GM12878 (cell line): ENCODE results near the gene S1PR2. TPM values are rescaled to one million over a fixed set of nuclear protein-coding genes. Genes with fewer than 3 reads are reported as not detected.

Source experiments
- ATAC-seq: fragments of 200-7000 bp; cut with Tn5 transposase; 3 replicates; pipeline ENCODE4 v1.9.1; 2020; ENCODE audit warnings: mild to moderate bottlenecking, moderate library complexity
- BruUV-seq: library from RNA; stranded (reverse); fragments of 400-500 nt; replicated peaks from 2 replicates; lab custom pipeline; 2021; lab: Mats Ljungman, UMichigan
- CTCF ChIA-PET: fragments of 300-600 bp; sonication (Branson Sonifier 250); formaldehyde crosslinking; extraction: SDS; loops from one replicate; lab custom pipeline; 2021; ENCODE audit warnings: inconsistent platforms; lab: Yijun Ruan, JAX
- POLR2A ChIA-PET: fragments of 350-600 bp; formaldehyde crosslinking; extraction: SDS; loops from one replicate; lab custom pipeline; 2021; ENCODE audit warnings: inconsistent platforms; lab: Charles Lee
- RAD21 ChIA-PET: fragments of 300-600 bp; sonication (Branson Sonifier 250); formaldehyde crosslinking; loops from one replicate; lab custom pipeline; 2023; ENCODE audit warnings: antibody characterized with exemption; ENCODE audit not compliant: unreplicated experiment; lab: Charles Lee
- SMC1A ChIA-PET: fragments of 300-600 bp; sonication (Branson Sonifier 250); formaldehyde crosslinking; loops from one replicate; lab custom pipeline; 2023; ENCODE audit not compliant: unreplicated experiment, uncharacterized antibody; lab: Charles Lee
- DNase-seq: peaks from one replicate; pipeline ENCODE4 v3.0.0-alpha.2; 2011; ENCODE audit warnings: low read depth, low spot score
- FAIRE-seq: peaks from 3 replicates; lab custom pipeline; 2011; peaks lifted over from hg19 to GRCh38; lab: Jason Lieb, UNC
- H2AFZ ChIP-seq: 2 replicates; pipeline ENCODE4 v1.6.0; 2011; ENCODE audit warnings: low read depth, low read length, control low read depth; ENCODE audit not compliant: control insufficient read depth
- H3K27ac ChIP-seq: 2 replicates; pipeline ENCODE4 v1.5.1; 2011; ENCODE audit warnings: control low read depth; ENCODE audit not compliant: control insufficient read depth, insufficient read depth
- H3K27me3 ChIP-seq, 2 experiments: replicated peaks in 1 of 2; 2 replicates each; pipeline versions ENCODE4 v1.6.0 to v1.6.1; 2011; ENCODE audit warnings: low read length in 1 of 2; ENCODE audit not compliant: control insufficient read depth in 2 of 2, insufficient read depth in 2 of 2
- H3K36me3 ChIP-seq, 2 experiments: 2 replicates each; pipeline ENCODE4 v1.5.1; 2011; ENCODE audit warnings: low read length in 1 of 2; ENCODE audit not compliant: control insufficient read depth in 2 of 2, insufficient read depth in 2 of 2
- H3K4me1 ChIP-seq: 2 replicates; pipeline ENCODE4 v1.6.1; 2011; ENCODE audit warnings: mild to moderate bottlenecking, low read length, moderate library complexity, mixed read lengths; ENCODE audit not compliant: control insufficient read depth, insufficient read depth
- H3K4me2 ChIP-seq: 2 replicates; pipeline ENCODE4 v1.6.0; 2011; ENCODE audit warnings: control low read depth; ENCODE audit not compliant: control insufficient read depth, insufficient read depth
- H3K4me3 ChIP-seq: fragments of 200-600 bp; sonication (generic); 2 replicates; pipeline ENCODE4 v1.5.1; 2016
- H3K79me2 ChIP-seq: 2 replicates; pipeline ENCODE4 v1.6.0; 2011; ENCODE audit warnings: low read length; ENCODE audit not compliant: control insufficient read depth, insufficient read depth
- H3K9ac ChIP-seq: 2 replicates; pipeline ENCODE4 v1.8.0; 2011; ENCODE audit warnings: low read length, control low read depth, mixed read lengths; ENCODE audit not compliant: control insufficient read depth, insufficient read depth
- H3K9me3 ChIP-seq: replicated peaks from 3 replicates; pipeline ENCODE4 v1.5.1; 2011; ENCODE audit warnings: mild to moderate bottlenecking, low read length; ENCODE audit not compliant: control insufficient read depth, insufficient read depth
- H4K20me1 ChIP-seq: 2 replicates; pipeline ENCODE4 v1.6.0; 2011; ENCODE audit not compliant: control insufficient read depth, insufficient read depth
- CBFB ChIP-seq: IDR thresholded peaks from 2 replicates; pipeline ENCODE4 v1.6.1; 2016; ENCODE audit warnings: antibody characterized with exemption, low read depth
- DPF2 ChIP-seq: fragments of 450-650 bp; IDR thresholded peaks from 2 replicates; pipeline ENCODE4 v1.6.1; 2017; ENCODE audit warnings: mild to moderate bottlenecking
- EED ChIP-seq: sonication (generic); IDR thresholded peaks from 2 replicates; pipeline ENCODE4 v1.6.1; 2016; ENCODE audit warnings: antibody characterized with exemption, low read depth
- EGR1 ChIP-seq, 2 experiments: IDR thresholded peaks; 1 replicate in 1 of 2; 2 replicates in 1 of 2; pipeline ENCODE4 v1.6.1; 2011 to 2012; ENCODE audit warnings: low read depth in 2 of 2, low read length in 2 of 2, borderline replicate concordance in 1 of 2, mild to moderate bottlenecking in 1 of 2, moderate library complexity in 1 of 2
- HDAC6 ChIP-seq: fragments of 200-600 bp; sonication (generic); IDR thresholded peaks from one replicate; pipeline ENCODE4 v1.8.0; 2017; ENCODE audit warnings: antibody characterized with exemption; ENCODE audit not compliant: unreplicated experiment
- IKZF1 ChIP-seq: fragments of 450-650 bp; conservative IDR thresholded peaks from 2 replicates; pipeline ENCODE4 v1.6.1; 2017; ENCODE audit warnings: antibody characterized with exemption, mild to moderate bottlenecking
- JUNB ChIP-seq: IDR thresholded peaks from 2 replicates; pipeline ENCODE4 v1.6.1; 2016; ENCODE audit warnings: antibody characterized with exemption, mild to moderate bottlenecking
- POLR2A ChIP-seq: IDR thresholded peaks from 2 replicates; pipeline ENCODE4 v1.6.1; 2011; ENCODE audit warnings: low read depth, mild to moderate bottlenecking, low read length
- RUNX3 ChIP-seq: IDR thresholded peaks from 2 replicates; pipeline ENCODE4 v1.6.1; 2012; ENCODE audit warnings: low read length, inconsistent platforms
- WGBS: methylation state at CpG from one replicate; pipeline ENCODE4 v1.1.6; 2016; ENCODE audit warnings: low lambda C conversion rate; ENCODE audit not compliant: insufficient replicate concordance, insufficient coverage; ENCODE audit errors: missing lambda C conversion rate; 5-methylcytosine and 5-hydroxymethylcytosine counted together
- in situ Hi-C: fragments of 300-500 bp; cut with MboI; formaldehyde crosslinking; loops from 9 replicates; pipeline ENCODE4 v1.14.3; 2018; ENCODE audit warnings: mixed read lengths
- intact Hi-C: fragments of 100-400 bp; cut with micrococcal nuclease; formaldehyde crosslinking; loops from one replicate; pipeline ENCODE4 v1.14.2; 2022; ENCODE audit not compliant: unreplicated experiment
- polyA plus RNA-seq, 11 experiments: library from polyadenylated mRNA; depleted of rRNA in 4 of 11; unstranded in 6 of 11; stranded (reverse) in 5 of 11; fragments of >200 nt; fragmentation: Nextera tagmentation in 4 of 11; fragmentation: Illumina TruSeq in 1 of 11; extraction: Ambion mirVana in 4 of 11; extraction: Trizol in 1 of 11; gene quantifications; 1 replicate in 1 of 11; 2 replicates in 10 of 11; pipeline versions ENCODE4 v1.2.1 to v1.2.3, GENCODE V29; 2011 to 2016; ENCODE audit warnings: inconsistent platforms in 2 of 11, missing spikeins in 2 of 11, low read depth in 1 of 11
- total RNA-seq, 4 experiments: library from RNA; depleted of rRNA in 3 of 4; stranded (reverse); fragments of >200 nt in 3 of 4; fragmentation: Illumina TruSeq in 1 of 4; extraction: Trizol in 1 of 4; gene quantifications; 2 replicates each; pipeline versions ENCODE4 v1.2.1 to v1.2.3, GENCODE V29; 2013 to 2021

S1PR2 gene
- total and polyA plus RNA-seq, 10 of the 15 experiments (the other 5 are each of a cell fraction or from before 2014, with no cell fraction given) = 4.9 to 26.8 (median 11.6) TPM

GRCh38 chr19:10260141-10260584 lies 29.0 kb upstream of the S1PR2 start:
- peaks cover 17 to 21% of the 10 kb centered on the region in 2 experiments; a peak in 3 of 4 replicates for H3K36me3 ChIP-seq
- WGBS = 22% methylated on average over 8 of the region's 8 CpGs
- H3K4me2 ChIP-seq = 0 out of 2 replicates have a peak overlapping the region, but pooled peaks have one; percentile 2
- POLR2A ChIA-PET = interaction anchor here (0.5 to 3.8 kb wide), 8 partner anchors 12 to 1283 kb away, joined by 3 to 32 read pairs (median 4); partner anchors contain the start of genes ICAM1 and ICAM5
- FAIRE-seq (no peak), ATAC-seq (peak; percentile 19)
- H4K20me1 ChIP-seq = no peaks in the 10 kb centered on the region
- CTCF ChIA-PET = interaction anchor here (0.6 to 5.2 kb wide), 19 partner anchors 10 to 328 kb away, joined by 3 to 186 read pairs (median 7); partner anchors contain the start of genes DNMT1, ICAM1, ICAM4 and ICAM5
- no peaks in the 10 kb centered on the region; the same call in 2 of the 3 replicates for H3K9me3 ChIP-seq
- intact Hi-C loops = no loop called here
- in situ Hi-C loops = no loop called here
- peaks cover 1% of the 10 kb centered on the region; the same call in 1 of the 2 replicates for H3K79me2 ChIP-seq
- no peak overlapping the region for H3K4me3 ChIP-seq
- H3K4me1 ChIP-seq = peaks cover 11% of the 10 kb centered on the region
- TF ChIP-seq RUNX3 (peak; percentile 20; the same call in 1 of the 2 replicates), HDAC6 (no peak), JUNB (0 out of 2 replicates have a peak, but pooled peaks have one; percentile 7), POLR2A (peak; percentile 52; the same call in 1 of the 2 replicates), EED (peak; percentile 50; the same call in 1 of the 2 replicates), DPF2 (0 out of 2 replicates have a peak, but pooled peaks have one; percentile 15), IKZF1 (peak; percentile 66), CBFB (no peak; the same call in 1 of the 2 replicates), EGR1 (IDR thresholded peaks at IDR 0.05; ENCODE audit: borderline replicate concordance in 1 of 2, low read depth in 2 of 2, low read length in 2 of 2) (peak in 1 of 2 experiments; percentile 82; a peak in 1 of 3 replicates)
- TF ChIP-seq, all 136 proteins: peak for 7
- H2AFZ ChIP-seq = no peak overlapping the region
- H3K9ac ChIP-seq = no peak overlapping the region
- H3K27me3 ChIP-seq = no peaks in the 10 kb centered on the region
- H3K27ac ChIP-seq = peak overlapping the region; percentile 27; the same call in 1 of the 2 replicates
- BruUV-seq = no TSS peak
- ChIA-PET SMC1A (interaction anchor here (0.7 to 5.6 kb wide), 8 partner anchors 9 to 141 kb away, joined by 3 to 83 read pairs (median 4); partner anchors contain the start of genes ICAM1, MRPL4 and RAVER1), RAD21 (interaction anchor here (0.8 to 7.2 kb wide), 12 partner anchors 10 to 158 kb away, joined by 3 to 107 read pairs (median 4); partner anchors contain the start of genes DNMT1, ICAM1, ICAM5 and TYK2)
- no peak for DNase-seq
